Activated naive CD4-positive, alpha-beta T cell treated with anti-CD3 and anti-CD28 coated beads, Interleukin-2, amount 50 U/mL, for 72 hours (primary cell): ENCODE measurements around the gene DNASE1L2. TPM values are rescaled to one million over a fixed set of nuclear protein-coding genes. Genes with fewer than 3 reads are reported as not detected.
A peak's percentile ranks its signal among the peaks of the same experiment; 100 is the strongest.

Experiments
- ATAC-seq, 2 donors: fragments of 150-1000 bp; cut with Tn5 transposase; 2 replicates each; pipeline ENCODE4 v1.10.0; 2021; ENCODE audit warnings: mild to moderate bottlenecking in 2 of 2, moderate library complexity in 2 of 2
- DNase-seq, 2 donors: peaks; one replicate each; pipeline ENCODE4 v3.0.0; 2021 to 2022; ENCODE audit warnings: low spot score in 2 of 2
- H3K27ac Mint-ChIP-seq, 2 donors: one replicate each; pipeline ENCODE4 v1.8.0; 2022; ENCODE audit warnings: mild to moderate bottlenecking in 2 of 2, mixed read lengths in 2 of 2
- H3K36me3 Mint-ChIP-seq, 2 donors: one replicate each; pipeline ENCODE4 v1.8.0; 2022; ENCODE audit warnings: mixed read lengths in 2 of 2
- H3K9me3 Mint-ChIP-seq, 2 donors: one replicate each; pipeline ENCODE4 v1.8.0; 2022; ENCODE audit warnings: mixed read lengths in 2 of 2
- total RNA-seq, 2 donors: library from RNA; stranded (reverse); gene quantifications; one replicate each; pipeline ENCODE4 v1.2.3, GENCODE V29; 2022

The DNASE1L2 gene
- total RNA-seq, 2 donors from 2014 or later = 1.3 to 1.5 TPM

DNA sequence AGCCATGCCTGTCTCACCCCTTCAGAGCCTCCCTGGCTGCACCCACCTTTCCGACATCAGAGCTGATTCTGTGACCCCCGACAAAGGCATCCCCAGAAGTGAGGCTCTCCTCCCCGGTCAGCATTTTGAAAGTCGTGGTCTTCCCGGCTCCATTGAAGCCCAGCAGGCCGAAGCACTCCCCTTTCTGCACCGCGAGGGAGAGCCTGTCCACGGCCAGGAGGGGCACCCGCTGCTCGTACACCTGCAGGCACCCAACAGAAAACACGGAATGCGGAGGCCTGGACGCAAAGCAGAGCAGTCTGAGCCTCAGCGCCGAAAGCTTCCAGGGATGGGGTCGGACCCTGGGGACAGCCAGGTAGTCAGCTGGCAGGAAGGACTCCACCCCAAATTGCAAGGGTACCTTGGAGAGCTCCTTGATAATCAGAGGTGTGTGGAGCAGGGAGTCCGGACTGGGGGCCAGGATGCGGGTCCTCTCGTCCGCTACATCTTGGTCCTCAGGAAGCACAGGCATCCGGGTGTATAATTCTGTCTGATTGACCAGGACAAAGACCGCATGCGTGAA lies 44.8 kb downstream of the DNASE1L2 start:
- Mint-ChIP-seq H3K27ac (no peak overlapping the region), H3K36me3 (no peaks in the 10 kb centered on the region), H3K9me3 (no peaks in the 10 kb centered on the region)
- DNase-seq = no peak
- ATAC-seq = no peak

DNA sequence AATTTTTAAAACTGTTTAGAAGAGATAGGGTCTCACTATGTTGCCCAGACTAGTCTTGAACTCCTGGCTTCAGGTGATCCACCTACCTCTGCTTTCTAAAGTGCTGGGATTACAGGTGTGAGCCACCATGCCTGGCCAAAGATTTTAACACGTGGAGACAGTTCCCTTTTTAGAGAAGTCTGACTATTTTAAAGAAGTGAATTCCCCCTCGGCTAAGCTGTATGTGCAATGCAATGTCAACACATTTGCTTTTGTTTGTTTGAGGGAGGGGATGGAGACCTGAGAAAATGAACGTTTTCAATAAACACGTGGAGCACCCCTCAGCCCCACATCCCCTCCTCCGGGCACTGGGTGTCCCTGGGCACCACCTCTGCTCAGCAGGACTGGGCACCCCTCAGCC lies 46.0 kb downstream of the DNASE1L2 start:
- no peak overlapping the region for H3K27ac Mint-ChIP-seq
- no peak for DNase-seq
- H3K36me3 Mint-ChIP-seq = no peaks in the 10 kb centered on the region
- H3K9me3 Mint-ChIP-seq = no peaks in the 10 kb centered on the region
- ATAC-seq = no peak

DNA sequence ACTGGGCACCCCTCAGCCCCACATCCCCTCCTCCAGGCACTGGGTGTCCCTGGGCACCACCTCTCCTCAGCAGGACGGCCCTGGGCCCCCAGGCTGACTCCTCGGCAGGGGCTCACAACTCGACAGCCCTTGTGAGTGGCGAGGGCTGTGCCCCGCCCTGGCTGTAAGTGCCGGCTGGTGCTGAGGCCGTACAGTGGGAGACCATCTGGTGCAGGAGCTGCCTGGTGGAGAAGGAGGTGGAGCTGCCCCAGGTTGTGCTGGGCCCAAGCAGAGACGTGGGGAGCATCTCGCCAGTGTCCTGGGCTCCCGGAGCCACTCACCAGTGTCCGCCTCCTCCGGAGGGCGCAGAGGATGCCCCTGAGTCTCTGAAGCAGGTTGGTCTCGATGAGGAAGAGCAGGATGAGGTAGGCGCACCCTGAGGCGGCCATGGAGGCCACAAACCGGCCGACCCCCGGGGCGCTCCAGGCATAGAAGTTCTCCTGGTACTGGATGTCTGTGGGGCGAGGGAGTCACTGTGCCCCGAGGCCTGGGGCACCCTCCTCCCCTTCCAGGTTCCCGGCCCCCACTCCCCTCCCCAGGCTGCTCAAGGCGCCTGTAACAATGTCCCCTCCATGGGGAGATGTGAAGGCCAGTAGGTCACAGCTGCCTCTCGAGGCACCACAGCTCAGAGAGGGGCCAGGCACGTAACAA lies 46.8 kb downstream of the DNASE1L2 start:
- ATAC-seq = no peak
- DNase-seq = no peak
- Mint-ChIP-seq H3K36me3 (no peaks in the 10 kb centered on the region), H3K27ac (no peak overlapping the region), H3K9me3 (no peaks in the 10 kb centered on the region)

GRCh38 chr16:2284001-2284770 lies 47.9 kb downstream of the DNASE1L2 start:
- DNase-seq (no peak), ATAC-seq (no peak)
- Mint-ChIP-seq H3K9me3 (no peaks in the 10 kb centered on the region), H3K27ac (no peak overlapping the region), H3K36me3 (no peaks in the 10 kb centered on the region)

GRCh38 chr16:2284797-2285576 lies 48.7 kb downstream of the DNASE1L2 start:
- no peak for DNase-seq
- no peak for ATAC-seq
- no peak overlapping the region for H3K27ac Mint-ChIP-seq
- H3K9me3 Mint-ChIP-seq = no peaks in the 10 kb centered on the region
- no peaks in the 10 kb centered on the region for H3K36me3 Mint-ChIP-seq

DNA sequence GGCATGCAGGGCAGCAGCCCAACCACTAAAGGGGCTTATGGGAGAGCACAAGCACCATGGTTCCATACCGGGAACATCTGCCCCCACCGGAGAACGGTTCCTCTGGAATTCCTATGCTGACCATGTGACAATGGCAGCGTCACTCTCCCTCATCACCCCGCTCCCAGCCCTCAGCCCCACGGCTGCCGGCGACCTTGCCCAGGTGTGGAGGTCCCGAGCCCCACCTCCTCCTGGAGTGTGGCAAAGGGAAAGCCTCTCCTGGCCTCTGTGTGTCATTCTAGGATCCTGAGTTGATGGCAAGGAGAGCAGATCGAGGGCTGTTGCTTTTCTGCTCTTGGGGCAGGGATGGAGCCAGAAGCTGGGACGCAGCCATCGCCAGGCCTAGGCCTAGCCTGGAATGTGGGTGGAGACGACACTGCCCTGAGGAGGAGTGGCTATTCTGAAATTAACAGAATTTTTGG lies 49.5 kb downstream of the DNASE1L2 start:
- Mint-ChIP-seq H3K9me3 (no peaks in the 10 kb centered on the region), H3K27ac (no peak overlapping the region), H3K36me3 (no peaks in the 10 kb centered on the region)
- DNase-seq = no peak
- no peak for ATAC-seq

- DNase-seq (no peak), ATAC-seq (no peak)
- no peaks in the 10 kb centered on the region for H3K36me3 Mint-ChIP-seq
- H3K9me3 Mint-ChIP-seq = no peaks in the 10 kb centered on the region
- no peak overlapping the region for H3K27ac Mint-ChIP-seq
These were observed 50.3 kb downstream of the DNASE1L2 start for GRCh38 chr16:2286550-2286949.

DNA sequence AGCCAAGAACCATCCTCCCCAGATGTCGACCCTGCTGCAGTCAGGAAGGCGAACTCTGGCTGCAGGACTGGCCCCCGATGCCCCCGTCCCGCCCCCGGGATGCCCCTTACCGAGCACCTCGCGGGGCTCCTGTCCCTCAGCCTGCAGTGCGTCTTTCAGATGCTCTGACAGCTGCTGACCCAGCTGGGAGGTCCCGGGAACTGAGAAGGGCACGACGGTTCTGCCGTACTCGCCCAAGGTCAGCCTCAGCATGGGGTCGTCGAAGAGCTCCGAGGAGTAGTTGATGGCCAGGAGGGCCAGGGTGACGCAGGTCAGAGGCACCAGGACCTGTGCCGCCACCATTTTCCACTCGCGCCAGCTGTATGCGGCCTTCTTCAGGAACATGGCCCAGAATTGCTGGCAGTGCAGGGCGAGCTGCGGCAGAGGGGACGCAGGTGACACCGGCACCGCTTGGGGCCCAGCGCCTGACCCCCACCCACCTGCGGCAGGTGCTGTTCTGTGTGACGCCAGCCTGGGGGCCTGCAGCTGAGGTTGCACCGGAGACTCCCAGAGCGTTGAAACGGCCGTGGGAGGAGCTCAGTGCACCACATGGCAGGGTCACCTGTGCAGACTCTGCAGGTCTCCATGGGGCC lies 51.8 kb downstream of the DNASE1L2 start:
- DNase-seq = no peak
- ATAC-seq = no peak
- H3K27ac Mint-ChIP-seq = peak overlapping the region in 1 of 2 donors; percentile 12
- no peaks in the 10 kb centered on the region for H3K36me3 Mint-ChIP-seq
- H3K9me3 Mint-ChIP-seq = no peaks in the 10 kb centered on the region

Other genes starting within 250 kb of the DNASE1L2 start
- 1 to 10 TPM; 2.0 to 9.0 TPM for gene SYNGR3, start 246.5 kb upstream of the DNASE1L2 start, total RNA-seq
- 10 to 100 TPM; 72.2 to 87.9 TPM for gene ZNF598, start 226.6 kb upstream of the DNASE1L2 start, total RNA-seq
- 1 to 10 TPM in 1 of 2 donors, under 1 TPM in 1; 0.61 to 4.6 TPM for gene NPW, start 216.7 kb upstream of the DNASE1L2 start, total RNA-seq
- 1 to 10 TPM in 1 of 2 donors, under 1 TPM in 1; 0.82 to 3.7 TPM for gene NHERF2, start 209.5 kb upstream of the DNASE1L2 start, total RNA-seq
- gene NTHL1, start 188.6 kb upstream of the DNASE1L2 start, total RNA-seq = 10 to 100 TPM; 21.6 to 25.3 TPM
- 100 to 1,000 TPM in 1 of 2 donors, 10 to 100 TPM in 1; 70.5 to 121 TPM for gene TSC2, start 188.5 kb upstream of the DNASE1L2 start, total RNA-seq
- 10 to 100 TPM; 77.0 to 87.6 TPM for gene PKD1, start 100.5 kb upstream of the DNASE1L2 start, total RNA-seq
- under 1 TPM in 1 of 2 donors, not detected in 1; 0.80 TPM for gene RAB26, start 87.8 kb upstream of the DNASE1L2 start, total RNA-seq
- 10 to 100 TPM; 67.7 to 92.0 TPM for gene TRAF7, start 80.7 kb upstream of the DNASE1L2 start, total RNA-seq
- gene CASKIN1, start 39.8 kb upstream of the DNASE1L2 start, total RNA-seq = 10 to 100 TPM in 1 of 2 donors, under 1 TPM in 1; 0.77 to 11.3 TPM
- 10 to 100 TPM; 49.5 to 52.2 TPM for gene MLST8, start 31.0 kb upstream of the DNASE1L2 start, total RNA-seq
- 10 to 100 TPM in 1 of 2 donors, 1 to 10 TPM in 1; 6.3 to 10.3 TPM for gene BRICD5, start 25.6 kb upstream of the DNASE1L2 start, total RNA-seq
- 10 to 100 TPM; 15.1 to 20.9 TPM for gene PGP, start 21.6 kb upstream of the DNASE1L2 start, total RNA-seq
- gene E4F1, start 12.9 kb upstream of the DNASE1L2 start, total RNA-seq = 10 to 100 TPM; 19.0 to 22.5 TPM
- 10 to 100 TPM; 53.8 to 57.6 TPM for gene ECI1, start 15.1 kb downstream of the DNASE1L2 start, total RNA-seq
- gene RNPS1, start 31.7 kb downstream of the DNASE1L2 start, total RNA-seq = 100 to 1,000 TPM; 289 to 296 TPM
- 1 to 10 TPM; 1.6 to 9.1 TPM for gene ABCA3, start 104.3 kb downstream of the DNASE1L2 start, total RNA-seq
- gene CCNF, start 193.0 kb downstream of the DNASE1L2 start, total RNA-seq = 100 to 1,000 TPM in 1 of 2 donors, 10 to 100 TPM in 1; 64.8 to 111 TPM
- 10 to 100 TPM; 20.9 to 32.3 TPM for gene TEDC2, start 223.7 kb downstream of the DNASE1L2 start, total RNA-seq
- gene NTN3, start 234.9 kb downstream of the DNASE1L2 start, total RNA-seq = not detected
- gene TBC1D24, start 238.7 kb downstream of the DNASE1L2 start, total RNA-seq = 10 to 100 TPM in 1 of 2 donors, 1 to 10 TPM in 1; 7.8 to 10.6 TPM